BJ (cell line): ENCODE results near the gene OVOL2. TPM values are rescaled to one million over a fixed set of nuclear protein-coding genes. Genes with fewer than 3 reads are reported as not detected.

Source experiments
- CTCF ChIA-PET: fragments of 350-600 bp; formaldehyde crosslinking; extraction: SDS; loops from one replicate; lab custom pipeline; 2021; ENCODE audit warnings: antibody characterized with exemption, inconsistent platforms; lab: Yijun Ruan, JAX
- POLR2A ChIA-PET: fragments of 300-600 bp; sonication (Branson Sonifier 250); formaldehyde crosslinking; extraction: SDS; loops from one replicate; lab custom pipeline; 2021; ENCODE audit warnings: antibody characterized with exemption; lab: Charles Lee
- DNase-seq: peaks from one replicate; pipeline ENCODE4 v3.0.0-alpha.2; 2011; ENCODE audit warnings: low read depth
- H3K27me3 ChIP-seq: 2 replicates; pipeline ENCODE4 v1.6.0; 2011; ENCODE audit warnings: low read length; ENCODE audit not compliant: control insufficient read depth, insufficient read depth
- H3K36me3 ChIP-seq: 2 replicates; pipeline ENCODE4 v1.5.1; 2011; ENCODE audit warnings: low read length; ENCODE audit not compliant: control insufficient read depth, insufficient read depth
- H3K4me3 ChIP-seq: 2 replicates; pipeline ENCODE4 v1.5.1; 2011; ENCODE audit warnings: low read depth, mild to moderate bottlenecking, control low read depth, low read length
- CTCF ChIP-seq: IDR thresholded peaks from 2 replicates; pipeline ENCODE4 v1.5.1; 2011; ENCODE audit warnings: low read depth, mild to moderate bottlenecking, control low read depth, inconsistent platforms, low read length, moderate library complexity; ENCODE audit not compliant: insufficient read depth
- polyA plus RNA-seq: library from polyadenylated mRNA; depleted of rRNA; stranded (reverse); fragments of >200 nt; gene quantifications from 2 replicates; pipeline ENCODE4 v1.2.3, GENCODE V29; 2011

Gene OVOL2
- polyA plus RNA-seq, 1 experiment = not detected

DNA sequence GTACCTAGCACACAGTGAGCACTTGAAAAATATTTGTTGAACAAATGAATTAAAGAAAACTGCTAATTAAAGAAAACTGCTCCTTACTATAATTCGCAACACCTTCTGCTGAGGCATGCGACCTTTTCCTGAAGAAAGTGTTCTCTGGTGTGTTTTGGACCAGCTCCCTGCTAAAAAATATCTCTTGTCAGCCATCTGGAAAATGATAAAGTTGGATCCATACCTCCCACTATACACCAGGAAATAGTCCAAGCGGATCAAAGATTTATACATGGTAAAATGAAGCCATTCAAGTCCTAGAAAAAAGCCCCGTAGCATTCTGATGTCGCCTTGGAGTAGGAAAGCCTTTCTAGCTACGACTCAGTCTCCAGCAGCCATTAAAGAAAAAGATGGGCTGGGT, 43.3 kb downstream of the OVOL2 start:
- Histone ChIP-seq H3K4me3 (no peak overlapping the region), H3K27me3 (0 out of 2 replicates have a peak, but pooled peaks cover 1% of the 10 kb centered on the region), H3K36me3 (no peaks in the 10 kb centered on the region)
- ChIA-PET POLR2A (interaction anchor here (0.7 kb wide), 1 partner anchor 516 kb away, joined by 6 read pairs; no protein-coding TSS in a partner anchor), CTCF (no interaction called here)
- TF ChIP-seq CTCF = no peak
- no peak for DNase-seq

GRCh38 chr20:18012901-18013300, 44.8 kb downstream of the OVOL2 start:
- H3K27me3 ChIP-seq = no peaks in the 10 kb centered on the region
- TF ChIP-seq CTCF = no peak
- no peak for DNase-seq
- H3K4me3 ChIP-seq = no peak overlapping the region
- CTCF ChIA-PET = interaction anchor here (1.0 kb wide), 2 partner anchors 11 to 14 kb away, joined by 5 read pairs; no protein-coding TSS in a partner anchor
- POLR2A ChIA-PET = no interaction called here
- no peaks in the 10 kb centered on the region for H3K36me3 ChIP-seq

DNA sequence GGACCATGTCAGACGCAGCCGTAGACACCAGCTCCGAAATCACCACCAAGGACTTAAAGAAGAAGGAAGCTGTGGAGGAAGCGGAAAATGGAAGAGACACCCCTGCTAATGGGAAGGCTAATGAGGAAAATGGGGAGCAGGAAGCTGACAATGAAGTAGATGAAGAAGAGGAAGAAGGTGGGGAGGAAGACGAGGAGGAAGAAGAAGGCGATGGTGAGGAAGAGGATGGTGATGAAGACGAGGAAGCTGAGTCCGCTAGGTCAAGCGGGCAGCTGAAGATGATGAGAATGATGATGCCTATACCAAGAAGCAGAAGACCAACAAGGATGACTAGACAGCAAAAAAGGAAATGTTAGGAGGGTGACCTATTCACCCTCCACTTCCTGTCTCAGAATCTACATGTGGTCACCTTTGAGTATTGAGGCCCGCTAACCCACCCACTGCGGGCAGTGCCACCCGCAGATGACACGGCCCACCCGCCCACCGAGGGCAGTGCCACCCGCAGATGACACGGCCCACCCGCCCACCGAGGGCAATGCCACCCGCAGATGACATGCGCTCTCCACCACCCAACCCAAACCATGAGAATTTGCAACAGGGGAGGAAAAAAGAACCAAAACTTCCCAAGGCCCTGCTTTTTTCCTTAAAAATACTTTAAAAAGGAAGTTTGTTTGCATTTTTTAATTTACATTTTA, 45.6 kb downstream of the OVOL2 start:
- ChIA-PET CTCF (interaction anchor here (1.0 kb wide), 1 partner anchor 11 kb away, joined by 5 read pairs; no protein-coding TSS in a partner anchor), POLR2A (no interaction called here)
- TF ChIP-seq CTCF = no peak

GRCh38 chr20:18011482-18011881, 46.2 kb downstream of the OVOL2 start:
- Histone ChIP-seq H3K36me3 (no peaks in the 10 kb centered on the region), H3K4me3 (no peak overlapping the region), H3K27me3 (no peaks in the 10 kb centered on the region)
- ChIA-PET CTCF (no interaction called here), POLR2A (no interaction called here)
- TF ChIP-seq CTCF = no peak
- DNase-seq = no peak

More for the DNA sequence above, 45.6 kb downstream of the OVOL2 start:
- DNase-seq = no peak
- Histone ChIP-seq H3K4me3 (no peak overlapping the region), H3K27me3 (no peaks in the 10 kb centered on the region), H3K36me3 (no peaks in the 10 kb centered on the region)

DNA sequence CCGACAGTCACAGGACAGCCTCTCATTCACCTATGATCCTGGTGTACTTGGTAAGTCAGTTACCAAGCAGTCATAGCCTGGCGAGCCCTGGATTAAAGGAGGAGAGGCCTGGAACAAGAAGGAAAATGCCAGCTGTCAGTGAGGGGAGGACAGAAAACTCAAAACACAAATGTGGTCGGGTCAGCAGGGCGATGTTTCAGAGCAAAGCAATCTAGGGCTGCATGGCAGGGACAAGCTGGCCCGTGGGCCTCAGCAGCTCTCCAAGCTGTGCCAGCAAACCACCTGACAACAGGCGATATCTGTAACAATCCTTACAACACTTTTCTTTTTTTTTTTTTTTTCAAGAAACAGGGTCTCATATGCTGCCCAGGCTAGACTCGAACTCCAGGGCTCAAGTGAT, 48.6 kb downstream of the OVOL2 start:
- Histone ChIP-seq H3K36me3 (no peaks in the 10 kb centered on the region), H3K27me3 (peaks cover 1% of the 10 kb centered on the region), H3K4me3 (no peak overlapping the region)
- no peak for TF ChIP-seq CTCF
- DNase-seq = no peak
- CTCF ChIA-PET = interaction anchor here (1.0 kb wide), 1 partner anchor 13 kb away, joined by 3 read pairs; no protein-coding TSS in a partner anchor
- POLR2A ChIA-PET = no interaction called here
